Heart left ventricle (tissue), 13 donors: ENCODE data around the gene NLRP9.

ENCODE experiments used
- POLR2A ChIP-seq, 2 donors: fragments of 450-650 bp; IDR thresholded peaks; one replicate each; pipeline ENCODE4 v1.6.1; 2017; ENCODE audit warnings: antibody characterized with exemption in 2 of 2, mild to moderate bottlenecking in 2 of 2, moderate library complexity in 2 of 2
- TF ChIP-seq, protein P1 (sequence below), 12 donors: fragments of 200-600 bp; sonication (generic) in 4 of 12; IDR thresholded peaks; one replicate each; pipeline versions ENCODE4 v1.5.0 to v1.8.0; 2018 to 2022; ENCODE audit warnings: antibody characterized with exemption in 12 of 12, mild to moderate bottlenecking in 5 of 12
- donor health status: ischemic (EF 13 %, LVEDD 7.1; RV severe dilation, severe dysfunction).
- donor health status: DM: no; HTN: yes; CAD: no.
- donor health status: DM: no; HTN: no; CAD: no.
- donor health status: ischemic (EF 25% LVEDD 6.9; RV normal size, moderate dysfunction).
- donor health status: ischemic (EF 25% LVEDD 5.7; RV mildly dilated, moderate dysfunction).
- donor health status: ischemic (EF 35%, LVEDD 5.7; RV mildly dilated, moderate dysfunction).
- donor health status: nonischemic (EF 11% LVEDD 7.7; RV severe dilation, severe dysfunction).
- donor health status: DM: yes; HTN: yes; CAD: no.
- donor health status: PGD.
- donor health status: ischemic (EF 29% LVEDD 5.4; RV normal size, mild dysfunction).
- donor health status: nonischemic (EF 23%, LVEDD 6.1; RV moderate dilation, normal function).

DNA sequence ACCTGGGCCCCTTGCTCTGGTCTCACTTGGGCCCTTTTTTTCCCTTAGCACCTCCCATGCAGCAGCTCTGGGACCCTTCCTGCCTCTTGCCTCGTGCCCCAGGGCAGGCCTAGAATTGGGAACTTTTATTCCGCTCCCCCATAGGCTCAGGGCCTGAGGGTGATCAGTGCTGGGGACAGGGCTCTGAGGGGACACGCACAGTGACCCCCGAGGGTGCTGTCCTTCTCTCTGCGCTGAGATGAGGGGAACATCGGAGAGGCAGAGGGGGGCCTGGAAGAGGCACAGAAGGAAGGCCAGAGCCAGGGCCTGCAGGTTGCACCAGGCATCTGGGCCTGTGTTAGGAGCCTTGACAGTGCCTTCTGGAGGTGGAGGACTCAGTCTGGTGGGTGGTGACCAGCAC is 52.4 kb downstream of the NLRP9 start:
- TF ChIP-seq, protein P1, sequence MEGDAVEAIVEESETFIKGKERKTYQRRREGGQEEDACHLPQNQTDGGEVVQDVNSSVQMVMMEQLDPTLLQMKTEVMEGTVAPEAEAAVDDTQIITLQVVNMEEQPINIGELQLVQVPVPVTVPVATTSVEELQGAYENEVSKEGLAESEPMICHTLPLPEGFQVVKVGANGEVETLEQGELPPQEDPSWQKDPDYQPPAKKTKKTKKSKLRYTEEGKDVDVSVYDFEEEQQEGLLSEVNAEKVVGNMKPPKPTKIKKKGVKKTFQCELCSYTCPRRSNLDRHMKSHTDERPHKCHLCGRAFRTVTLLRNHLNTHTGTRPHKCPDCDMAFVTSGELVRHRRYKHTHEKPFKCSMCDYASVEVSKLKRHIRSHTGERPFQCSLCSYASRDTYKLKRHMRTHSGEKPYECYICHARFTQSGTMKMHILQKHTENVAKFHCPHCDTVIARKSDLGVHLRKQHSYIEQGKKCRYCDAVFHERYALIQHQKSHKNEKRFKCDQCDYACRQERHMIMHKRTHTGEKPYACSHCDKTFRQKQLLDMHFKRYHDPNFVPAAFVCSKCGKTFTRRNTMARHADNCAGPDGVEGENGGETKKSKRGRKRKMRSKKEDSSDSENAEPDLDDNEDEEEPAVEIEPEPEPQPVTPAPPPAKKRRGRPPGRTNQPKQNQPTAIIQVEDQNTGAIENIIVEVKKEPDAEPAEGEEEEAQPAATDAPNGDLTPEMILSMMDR (IDR thresholded peaks at IDR 0.05) = no peak
- TF ChIP-seq POLR2A (IDR thresholded peaks at IDR 0.05) = no peak
